GM04504 (cell line): ENCODE data around the gene MYCN.

Source experiments
- DNase-seq: peaks from one replicate; pipeline ENCODE4 v3.0.0-alpha.2; 2012; ENCODE audit warnings: low read depth

Gene MYCN

DNA sequence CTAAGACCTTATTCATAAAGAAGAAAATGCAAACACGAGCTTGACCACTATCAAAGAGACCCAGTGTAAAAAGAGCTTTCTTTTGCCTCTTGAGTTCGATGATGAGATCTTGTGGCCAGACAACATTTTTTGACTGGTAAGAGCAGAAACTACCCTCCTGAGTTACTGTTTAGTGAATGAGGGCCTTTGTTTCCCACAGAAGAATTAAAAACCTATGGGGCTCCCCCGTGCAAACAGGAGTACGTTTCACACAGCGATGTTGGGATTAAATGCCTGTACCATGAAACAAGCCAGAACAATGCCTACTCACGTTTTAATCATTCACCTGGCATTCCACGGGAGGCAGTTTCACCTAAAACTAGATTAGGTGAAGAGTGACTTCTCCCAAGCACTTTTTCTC lies 36.0 kb downstream of the MYCN start:
- DNase-seq: no peak

DNA sequence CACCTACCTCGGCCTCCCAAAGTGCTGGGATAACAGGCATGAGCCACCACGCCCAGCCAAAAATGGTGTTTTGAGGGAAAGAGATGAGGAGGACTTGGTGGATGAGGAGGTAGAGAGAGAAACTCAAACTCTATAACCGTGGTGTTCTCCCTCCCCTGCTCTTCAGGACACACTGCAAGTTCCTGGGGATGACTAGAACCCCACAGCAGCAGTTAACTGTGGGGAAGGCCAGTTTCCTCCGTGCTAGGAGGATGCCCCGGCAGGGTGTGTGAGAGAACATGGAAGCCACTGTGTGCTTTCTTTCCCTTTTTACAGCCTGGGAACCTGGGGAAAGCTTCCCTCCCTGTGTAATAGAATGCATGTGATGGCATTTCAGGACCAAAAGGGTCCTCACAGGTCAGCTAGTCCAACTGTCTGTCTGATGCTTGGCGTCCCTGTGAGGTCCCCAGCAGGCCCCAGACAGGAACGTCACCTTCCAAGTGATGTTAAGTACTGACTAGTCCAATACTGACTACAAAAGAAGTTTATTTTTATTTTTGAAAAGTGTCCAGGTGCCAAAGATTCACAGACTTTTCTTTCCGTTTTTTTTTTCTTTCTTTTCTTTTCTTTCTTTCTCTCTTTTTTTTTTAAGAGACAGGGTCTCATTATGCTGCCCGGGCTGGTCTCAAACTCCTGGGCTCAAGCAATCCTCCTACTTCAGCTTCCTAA lies 38.9 kb downstream of the MYCN start:
- DNase-seq: no peak

DNA sequence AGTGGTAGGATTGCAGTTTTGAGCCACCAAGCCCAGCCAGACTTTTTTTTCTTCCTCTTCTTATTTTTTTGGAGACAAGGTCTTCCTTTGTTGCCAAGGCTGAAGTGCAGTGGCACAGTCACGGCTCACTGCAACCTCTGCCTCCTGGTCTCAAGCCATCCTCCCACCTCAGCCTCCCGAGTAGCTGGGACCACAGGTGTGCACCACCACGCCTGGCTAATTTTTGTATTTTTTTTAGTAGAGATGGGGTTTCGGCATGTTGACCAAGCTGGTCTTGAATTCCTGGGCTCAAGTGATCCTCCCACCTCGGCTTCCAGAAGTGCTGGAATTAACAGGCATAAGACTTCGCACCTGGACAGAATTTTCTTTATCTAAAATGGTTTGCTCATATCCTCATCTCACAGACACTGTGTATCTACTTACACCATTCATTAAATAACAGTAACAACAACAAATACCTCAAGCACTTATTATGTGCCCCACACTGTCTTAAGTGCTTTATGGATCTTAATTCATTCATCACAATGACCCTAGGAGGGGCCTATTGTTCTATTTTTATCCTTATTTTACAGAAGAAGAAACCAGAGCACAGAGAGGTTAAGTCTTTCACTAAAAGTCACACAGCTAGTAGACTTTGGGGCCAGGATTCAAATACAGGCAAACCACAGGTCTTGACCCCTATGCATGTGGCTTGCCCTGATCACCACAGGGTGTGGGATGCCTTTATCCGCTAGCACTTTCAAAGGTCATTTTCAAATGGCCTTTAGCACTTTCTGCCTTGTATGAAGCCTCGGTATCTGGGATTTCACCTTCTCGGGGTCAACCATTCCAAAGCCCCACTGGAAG lies 39.6 kb downstream of the MYCN start:
- DNase-seq: no peak

DNA sequence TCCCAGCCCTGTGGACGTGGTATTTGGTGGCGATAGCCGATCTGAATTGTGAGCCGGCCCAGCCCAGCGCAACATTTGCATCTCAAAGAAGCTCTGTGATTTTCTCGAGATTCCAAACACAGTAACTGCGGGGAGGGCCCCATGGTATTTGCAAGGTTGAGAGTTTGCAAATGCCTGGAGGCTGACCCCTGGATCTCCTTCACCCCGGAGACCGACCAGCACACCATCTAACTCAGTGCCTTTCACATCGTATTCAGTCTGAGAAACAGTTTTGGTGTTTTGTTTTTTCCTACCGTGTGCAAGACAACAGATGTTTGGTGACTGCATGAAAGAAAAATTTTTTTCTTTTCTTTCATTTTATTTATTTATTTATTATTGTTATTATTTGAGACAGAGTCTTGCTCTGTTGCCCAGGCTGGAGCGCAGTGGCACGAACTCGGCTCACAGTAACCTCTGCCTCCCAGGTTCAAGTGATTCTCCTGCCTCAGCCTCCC lies 40.3 kb downstream of the MYCN start:
- DNase-seq: no peak

DNA sequence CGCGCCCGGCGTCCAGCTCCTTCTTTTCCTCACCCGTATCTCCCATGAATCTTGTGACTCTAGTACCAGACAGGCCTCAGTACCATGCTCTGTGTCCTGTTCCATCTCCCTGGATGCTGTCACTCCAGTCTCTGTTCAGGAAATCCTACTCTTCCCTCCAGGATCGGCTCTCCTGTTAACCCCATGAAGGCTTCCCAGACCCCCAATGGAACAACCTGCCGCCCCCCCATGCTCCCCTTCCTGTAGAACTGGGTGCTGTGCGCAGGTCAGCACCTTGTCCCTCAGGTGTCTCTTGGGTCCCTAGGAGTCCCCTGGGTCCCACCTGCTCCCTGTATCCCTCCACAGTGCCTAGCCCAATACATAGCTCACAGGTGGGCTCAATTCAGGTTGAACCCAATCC lies 41.3 kb downstream of the MYCN start:
- DNase-seq: no peak

DNA sequence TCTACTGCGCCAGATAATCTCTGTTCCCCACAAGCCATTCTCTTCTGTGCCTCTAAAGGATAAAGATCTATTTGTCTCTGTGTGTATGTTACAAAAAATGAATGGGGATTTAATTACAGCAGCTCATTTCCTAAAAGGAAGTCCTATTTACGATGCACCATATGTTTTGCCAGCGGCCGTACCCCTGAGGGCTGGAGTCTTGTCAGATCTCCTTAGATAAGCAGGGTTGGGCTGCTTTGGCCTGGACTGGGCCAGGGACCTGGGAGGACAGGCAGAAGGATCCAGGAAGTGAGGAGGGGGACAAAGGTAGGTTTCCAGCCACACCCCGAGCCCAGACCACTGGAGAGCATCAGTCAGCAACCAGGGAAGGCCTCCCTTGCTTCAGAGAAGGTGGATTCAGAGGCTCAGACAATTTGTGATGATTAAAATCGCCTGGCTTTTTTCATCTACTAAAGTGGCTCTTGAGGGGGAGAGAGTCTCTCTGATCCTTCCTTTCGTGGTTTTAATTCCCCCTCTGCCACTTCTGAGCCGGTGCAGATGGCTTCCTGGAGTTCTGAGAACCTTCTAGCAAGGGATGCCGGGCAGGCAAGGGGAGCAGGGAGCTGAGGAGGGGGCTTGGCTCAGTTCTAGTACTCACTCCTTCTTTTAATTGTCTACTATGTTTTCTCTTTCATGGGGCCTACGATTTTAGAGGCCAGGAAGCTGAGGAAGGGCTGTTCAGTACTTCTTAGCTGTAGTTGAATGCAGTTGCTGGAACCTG lies 42.1 kb downstream of the MYCN start:
- no peak for DNase-seq

DNA sequence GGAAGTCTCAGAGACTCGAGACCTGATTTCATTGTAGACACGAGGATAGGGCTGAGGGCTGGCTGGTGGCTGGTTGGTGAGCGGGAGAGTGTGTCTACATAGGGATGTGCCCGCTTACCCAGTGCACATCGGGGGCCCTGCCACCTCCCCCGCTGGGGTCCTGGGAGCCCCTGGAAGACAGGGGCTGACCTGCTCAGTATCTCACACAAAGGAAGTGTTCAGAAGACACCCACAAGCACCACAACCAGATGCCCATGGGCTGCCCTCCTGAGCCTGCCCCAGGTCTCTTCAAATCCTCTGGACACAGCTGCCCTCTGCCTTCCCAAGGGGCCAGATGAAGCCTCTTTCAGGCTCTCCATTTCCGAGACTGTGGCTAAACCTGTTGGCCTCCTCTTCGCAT lies 43.1 kb downstream of the MYCN start:
- DNase-seq: no peak

DNA sequence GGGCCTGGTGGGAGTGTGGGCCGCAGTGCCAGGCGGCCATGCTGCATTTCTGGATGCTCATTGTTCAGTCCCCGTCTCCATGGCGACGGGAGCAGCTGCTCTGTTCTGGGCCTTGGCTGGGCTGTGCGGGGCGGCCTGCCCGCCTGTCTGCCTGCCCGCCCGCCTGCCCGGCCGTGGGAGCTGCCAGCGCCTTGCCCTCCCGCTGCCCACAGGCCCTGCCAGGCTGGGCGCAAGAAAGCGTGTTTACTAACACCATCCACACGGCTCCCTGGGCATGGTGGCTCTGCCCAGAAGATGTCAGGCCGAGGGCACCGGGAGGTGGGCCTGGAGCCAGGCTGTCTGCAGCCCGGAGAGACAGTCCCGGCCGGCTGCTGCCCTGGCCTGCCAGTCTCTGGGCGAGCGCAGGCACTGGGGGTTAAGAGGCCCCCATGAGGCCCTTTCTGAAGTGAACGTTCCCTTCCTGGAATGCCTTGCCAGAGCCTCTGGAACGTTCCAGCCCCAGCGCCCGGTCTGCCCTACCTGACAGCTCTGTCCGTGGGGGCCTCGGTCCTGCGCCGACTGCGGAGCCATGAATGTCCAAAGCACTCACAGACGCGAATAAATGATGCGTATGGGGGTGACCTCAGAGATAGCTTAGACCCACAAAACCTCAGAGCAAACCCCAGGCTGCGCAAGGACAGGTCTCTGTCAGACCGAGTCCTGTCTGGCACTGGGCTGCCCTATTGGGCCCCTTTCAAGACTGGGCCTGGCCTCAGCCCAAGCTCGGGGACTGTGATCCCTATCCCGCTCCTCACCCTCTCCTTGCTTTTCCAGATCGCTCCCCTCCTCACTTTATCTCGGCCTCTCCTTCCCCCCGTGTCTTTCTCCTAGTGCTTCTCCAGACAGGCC lies 44.3 kb downstream of the MYCN start:
- DNase-seq: no peak

DNA sequence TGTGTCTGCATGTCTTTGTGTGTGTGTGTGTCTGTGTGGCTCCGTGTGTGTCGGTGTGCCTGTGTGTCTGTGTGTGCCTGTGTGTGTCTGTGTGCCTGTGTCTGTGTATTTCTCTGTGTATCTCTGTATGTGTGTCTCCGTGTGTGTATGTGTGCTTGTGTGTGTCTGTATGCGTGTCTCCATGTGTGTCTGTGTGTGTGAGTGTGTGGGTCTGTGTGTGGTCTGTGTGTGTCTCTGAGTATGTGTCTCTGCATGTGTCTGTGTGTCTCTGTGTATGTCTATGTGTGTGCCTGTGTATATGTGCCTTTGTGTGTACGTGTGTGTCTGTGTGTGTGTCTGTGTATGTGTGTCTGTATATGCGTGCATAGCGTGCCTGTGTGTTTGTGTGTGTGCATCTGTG lies 45.2 kb downstream of the MYCN start:
- DNase-seq: no peak

DNA sequence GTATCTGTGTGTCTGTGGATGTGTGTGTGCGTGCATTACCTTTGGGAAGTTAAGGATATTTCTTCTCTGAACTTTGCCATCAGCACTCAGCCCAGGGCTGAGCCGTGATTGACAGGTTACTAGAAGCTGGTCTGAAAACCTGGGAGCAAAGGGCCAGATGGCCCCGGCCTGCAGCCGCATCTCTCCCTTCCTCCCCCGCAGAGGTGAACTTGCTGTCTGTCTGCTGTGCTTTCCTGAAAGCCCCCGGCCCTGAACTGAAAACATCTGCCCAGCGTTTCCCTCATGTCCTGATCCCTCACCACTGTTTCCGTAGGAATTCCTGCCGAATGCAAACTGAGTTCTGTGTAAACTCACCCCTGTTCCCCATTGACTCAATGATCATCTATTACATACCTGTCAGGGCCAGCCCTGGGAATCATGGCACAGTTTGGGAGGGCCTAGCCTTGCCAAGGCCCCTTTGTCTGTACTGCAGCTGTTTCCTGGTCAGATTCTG lies 45.8 kb downstream of the MYCN start:
- DNase-seq: no peak

DNA sequence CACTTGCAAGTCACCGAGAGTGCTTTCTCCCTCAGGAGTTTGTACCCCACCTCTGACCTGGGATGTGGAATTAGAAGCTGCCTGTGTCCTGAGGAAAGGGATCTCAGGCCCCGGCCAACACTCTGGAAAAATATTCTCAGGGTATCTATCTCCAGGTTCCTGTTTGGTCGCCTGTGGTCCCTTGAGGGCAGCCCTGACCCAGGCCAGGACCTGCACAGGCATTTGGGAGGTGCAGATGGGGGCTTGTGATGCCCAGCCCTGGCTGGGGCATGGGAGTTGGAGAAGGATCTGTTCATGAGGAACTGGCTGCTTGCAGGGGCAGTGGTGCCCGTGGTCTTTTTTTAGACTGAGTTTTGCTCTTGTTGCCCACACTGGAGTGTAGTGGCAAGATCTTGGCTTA lies 46.3 kb downstream of the MYCN start:
- DNase-seq: no peak

DNA sequence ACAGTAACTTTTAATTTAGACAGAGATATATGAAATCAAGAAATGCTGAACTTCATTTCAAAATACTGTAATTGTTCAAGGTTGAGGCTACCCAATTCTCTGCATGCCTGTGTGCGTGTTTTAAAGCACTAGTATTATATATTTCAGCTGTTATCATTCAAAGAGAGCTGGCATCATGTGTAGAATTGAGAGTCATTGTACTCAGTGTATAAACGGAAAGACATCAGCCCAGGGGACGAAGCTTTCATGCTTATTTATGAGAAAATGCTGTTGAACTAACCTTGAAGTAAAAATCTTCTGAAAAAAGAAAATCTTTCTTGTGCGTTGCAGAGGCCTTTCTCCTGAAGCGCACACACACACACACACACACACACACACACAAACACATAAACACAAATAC lies 48.4 kb downstream of the MYCN start:
- no peak for DNase-seq

DNA sequence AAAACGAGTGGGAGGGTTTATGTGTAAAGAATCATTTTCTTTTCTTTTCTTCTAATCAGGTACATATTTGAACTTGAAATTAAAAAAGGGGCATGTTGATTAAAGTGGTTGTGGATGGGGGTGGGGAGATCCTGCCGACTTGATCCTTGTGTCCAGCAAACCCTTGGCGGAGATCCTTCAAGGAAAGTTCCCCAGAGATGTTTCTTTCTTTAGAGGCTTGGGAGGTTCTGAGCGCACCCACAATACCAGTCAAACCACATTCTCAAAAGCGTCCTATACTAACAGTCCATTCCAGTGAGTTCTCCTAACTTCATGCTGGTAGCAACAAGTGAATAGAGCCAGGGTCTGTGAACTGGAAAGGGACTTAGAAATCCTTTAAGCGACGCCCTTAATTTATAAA lies 49.2 kb downstream of the MYCN start:
- no peak for DNase-seq

DNA sequence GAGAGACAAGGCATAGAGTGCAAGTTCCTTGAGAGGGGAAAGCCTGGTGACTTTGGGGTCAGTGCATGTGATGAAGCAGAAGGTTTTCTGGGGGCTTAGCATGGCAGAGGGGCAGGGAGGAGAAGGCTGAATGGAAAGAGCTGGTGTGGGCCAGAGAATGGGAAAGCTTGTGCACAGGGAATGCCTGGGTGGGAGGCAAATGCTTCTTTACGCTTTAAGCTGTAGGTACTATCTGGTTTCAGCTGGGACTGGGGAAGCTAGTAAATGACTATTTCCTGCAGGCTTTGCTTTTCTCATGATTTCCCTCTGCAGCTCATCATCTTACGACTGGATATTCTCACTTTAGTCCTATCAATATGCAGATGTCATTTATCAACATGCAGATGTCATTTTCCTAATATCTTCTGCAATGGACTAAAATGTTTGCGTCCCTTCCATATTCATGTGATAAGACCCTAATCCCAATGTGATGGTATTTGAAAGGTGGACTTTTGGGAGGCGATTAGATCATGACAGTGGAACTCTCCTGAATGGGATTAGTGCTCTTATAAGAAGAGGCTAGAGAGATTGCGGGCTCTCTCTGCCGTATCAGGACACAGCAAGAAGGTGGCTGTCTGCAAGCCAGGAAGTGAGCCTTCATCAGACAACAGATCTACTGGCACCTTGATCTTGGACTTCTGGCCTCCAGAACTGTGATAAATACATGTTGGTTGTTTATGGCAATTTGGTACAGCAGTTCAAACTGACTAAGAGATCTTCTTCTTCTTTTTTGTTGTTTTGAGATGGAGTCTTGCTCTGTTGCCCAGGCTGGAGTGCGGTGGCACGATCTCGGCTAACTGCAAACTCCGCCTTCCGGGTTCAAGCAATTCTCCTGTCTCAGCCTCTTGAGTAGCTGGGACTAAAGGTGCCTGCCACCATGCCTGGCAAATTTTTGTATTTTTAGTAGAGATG lies 50.1 kb downstream of the MYCN start:
- DNase-seq: no peak

DNA sequence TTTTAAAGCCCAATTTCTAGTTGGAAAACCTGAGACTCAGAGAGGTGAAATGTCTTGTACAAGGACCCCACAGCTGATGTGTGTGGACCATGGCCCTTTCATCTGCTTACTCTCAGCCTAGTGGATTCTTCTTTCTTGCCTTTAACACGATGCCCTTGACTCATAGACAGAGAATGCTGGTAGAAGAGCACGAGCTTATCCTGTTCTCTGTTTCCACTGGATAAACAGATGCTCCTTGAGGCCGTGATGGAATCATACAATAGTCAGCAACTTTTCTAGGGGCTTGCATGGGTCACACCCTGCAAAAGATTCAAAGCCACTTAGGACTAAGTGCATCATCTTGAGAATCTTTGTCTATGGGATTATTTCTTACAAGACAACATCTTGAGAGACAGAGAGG lies 50.9 kb downstream of the MYCN start:
- no peak for DNase-seq

DNA sequence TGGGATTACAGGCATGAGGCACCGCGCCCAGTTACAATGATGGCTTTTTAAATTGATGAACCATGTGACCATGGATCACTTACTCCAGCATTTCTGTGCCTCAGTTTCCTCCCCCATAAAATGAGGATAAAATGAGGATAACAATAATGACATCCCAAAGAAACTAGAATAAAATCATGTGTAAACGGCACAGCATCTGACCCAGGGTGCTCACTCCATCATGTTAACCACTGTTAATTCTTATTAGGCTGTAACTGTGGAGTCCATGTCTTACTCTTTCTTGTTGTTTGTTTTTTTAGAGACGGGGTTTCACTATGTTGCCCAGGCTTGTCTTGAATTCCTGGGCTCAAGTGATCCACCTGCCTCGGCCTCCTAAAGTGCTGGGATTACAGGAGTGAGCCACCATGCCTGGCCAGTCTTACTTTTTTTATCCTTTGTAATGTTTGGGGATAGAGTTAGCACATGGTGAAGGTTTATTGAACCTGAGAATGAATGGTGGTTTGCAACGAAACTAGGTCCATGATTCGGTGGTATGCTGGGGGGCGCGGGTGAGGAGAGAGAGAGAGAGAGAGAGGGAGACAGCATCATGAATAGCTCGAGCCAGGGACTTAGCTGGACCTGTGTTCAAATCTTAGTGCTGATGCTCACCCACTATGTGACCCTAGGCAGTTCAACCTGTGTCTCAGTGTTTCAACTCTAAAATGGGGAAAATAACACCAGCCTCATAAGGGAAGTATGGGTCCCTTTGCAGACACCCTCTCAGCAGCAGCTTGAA lies 52.3 kb downstream of the MYCN start:
- DNase-seq: no peak

DNA sequence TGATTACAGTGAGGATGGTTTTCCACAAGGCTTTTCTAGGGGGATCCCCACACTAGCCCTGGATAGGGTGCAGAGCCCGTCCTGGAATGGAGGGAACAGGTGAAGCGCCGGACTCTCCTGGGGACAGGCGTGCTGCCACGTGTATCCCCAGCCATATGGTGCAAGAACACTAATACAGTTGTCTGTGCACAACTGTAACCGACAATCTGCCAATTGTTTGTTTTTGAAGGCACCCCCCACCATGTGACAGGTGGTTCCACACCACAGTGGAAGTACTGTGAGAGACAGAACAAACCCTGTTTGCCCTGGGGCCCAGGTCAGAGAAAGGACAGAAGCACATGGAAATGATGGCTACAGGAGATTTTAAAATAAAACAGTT lies 52.9 kb downstream of the MYCN start:
- no peak for DNase-seq

DNA sequence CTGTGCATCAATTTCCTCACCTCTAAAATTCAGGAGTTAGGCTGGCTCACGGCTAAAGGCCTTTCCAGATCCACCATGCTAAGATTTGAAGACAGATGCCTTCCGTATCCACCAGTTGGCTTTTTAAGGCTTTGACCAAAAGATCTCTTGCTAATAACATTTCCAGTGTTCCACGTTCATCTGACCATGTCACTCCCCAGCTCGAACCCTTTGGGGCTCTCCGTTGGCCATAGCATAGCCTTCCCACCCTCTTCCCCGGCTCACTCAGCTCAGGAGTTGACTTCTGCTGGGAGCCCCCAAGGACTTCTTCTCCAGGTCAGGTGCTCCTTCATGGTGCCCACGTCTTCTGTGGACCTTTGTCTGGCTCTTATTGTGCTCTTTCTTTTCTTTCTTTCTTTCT lies 53.3 kb downstream of the MYCN start:
- no peak for DNase-seq

DNA sequence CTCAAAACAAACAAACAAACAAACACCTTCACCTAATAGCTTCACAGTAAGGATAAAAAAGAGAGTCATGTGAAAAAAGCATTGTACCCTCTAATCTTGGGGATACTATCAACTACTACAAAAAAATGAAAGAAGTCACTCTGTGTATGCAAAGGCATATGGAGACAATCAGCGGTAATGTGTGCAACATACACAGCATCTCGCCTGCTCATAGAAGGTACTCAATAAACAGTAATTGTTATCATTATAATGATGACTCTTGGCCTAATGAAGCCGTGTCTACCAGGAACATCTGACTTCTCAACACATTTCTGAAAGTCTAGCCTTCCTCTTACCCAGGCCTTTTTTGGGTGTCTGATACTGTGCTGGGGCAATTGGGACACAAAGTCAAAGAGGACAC lies 55.3 kb downstream of the MYCN start:
- DNase-seq: no peak
